ENCODE results near the gene BMPER.

GRCh38 chr7:34162677-34163076 is 257.3 kb downstream of the BMPER start:
- TF ChIP-seq CTCF (conservative IDR thresholded peaks at IDR 0.05 in 1 of 2, IDR thresholded peaks at IDR 0.05 in 1 of 2; ENCODE audit: extremely low read depth in 1 of 2, insufficient read depth in 1 of 2, low read depth in 1 of 2, low read length in 2 of 2): no peak
- no peak for TF ChIP-seq EZH2 (IDR thresholded peaks at IDR 0.05; ENCODE audit: borderline replicate concordance, low read length)

Data from mammary epithelial cell (primary cell).